ENCODE results near the gene GULP1. TPM values are rescaled to one million over a fixed set of nuclear protein-coding genes. Genes with fewer than 3 reads are reported as not detected.
A peak's percentile ranks its signal among the peaks of the same experiment; 100 is the strongest.
"Not testable (repeated sequence)": the region's sequence is repeated elsewhere in the genome, so short reads cannot be mapped to it uniquely, and the experiment has no call there.

Gene GULP1
- total RNA-seq, 1 experiment from 2014 or later = 108 TPM

- H3K4me3 ChIP-seq; DNase-seq (ENCODE audit: low read depth in 1 of 2, low spot score in 2 of 2); H3K9me3 ChIP-seq (replicated peaks); H3K36me3 ChIP-seq; H3K27me3 ChIP-seq (replicated peaks); H3K27ac ChIP-seq: not testable (repeated sequence)
- H3K4me1 ChIP-seq (replicated peaks) = peaks cover 18% of the 10 kb centered on the region
Observed at GRCh38 chr2:188298937-188299371, 7.3 kb downstream of the GULP1 start.

- Histone ChIP-seq H3K27ac (peak overlapping the region; percentile 96), H3K4me1 (replicated peaks) (peaks cover 28% of the 10 kb centered on the region)
Observed at GRCh38 chr2:188303363-188304031, 11.8 kb downstream of the GULP1 start.

GRCh38 chr2:188305271-188305670 is 13.6 kb downstream of the GULP1 start:
- Histone ChIP-seq H3K27me3 (replicated peaks) (no peaks in the 10 kb centered on the region), H3K27ac (peak overlapping the region; percentile 96; the same call in 1 of the 2 replicates), H3K4me1 (replicated peaks) (peaks cover 28% of the 10 kb centered on the region), H3K4me3 (no peak overlapping the region), H3K36me3 (peaks cover 14% of the 10 kb centered on the region), H3K9me3 (replicated peaks) (no peaks in the 10 kb centered on the region)
- no peak for DNase-seq (ENCODE audit: low read depth in 1 of 2, low spot score in 2 of 2)

More at GRCh38 chr2:188303363-188304031, 11.8 kb downstream of the GULP1 start:
- H3K36me3 ChIP-seq = peaks cover 14% of the 10 kb centered on the region
- H3K27me3 ChIP-seq (replicated peaks) = no peaks in the 10 kb centered on the region
- H3K4me3 ChIP-seq = no peak overlapping the region
- DNase-seq (ENCODE audit: low read depth in 1 of 2, low spot score in 2 of 2) = peak; percentile 89 to 97
- H3K9me3 ChIP-seq (replicated peaks) = no peaks in the 10 kb centered on the region

GRCh38 chr2:188306271-188306670 is 14.6 kb downstream of the GULP1 start:
- Histone ChIP-seq H3K27me3 (replicated peaks) (no peaks in the 10 kb centered on the region), H3K36me3 (peaks cover 13% of the 10 kb centered on the region), H3K4me1 (replicated peaks) (peaks cover 28% of the 10 kb centered on the region), H3K4me3 (no peak overlapping the region), H3K9me3 (replicated peaks) (no peaks in the 10 kb centered on the region), H3K27ac (0 out of 2 replicates have a peak overlapping the region, but pooled peaks have one; percentile 7)
- DNase-seq (ENCODE audit: low read depth in 1 of 2, low spot score in 2 of 2) = no peak

- Histone ChIP-seq H3K36me3 (peaks cover 9% of the 10 kb centered on the region), H3K27ac (no peak overlapping the region), H3K27me3 (replicated peaks) (no peaks in the 10 kb centered on the region), H3K4me3 (no peak overlapping the region), H3K4me1 (replicated peaks) (peaks cover 23% of the 10 kb centered on the region), H3K9me3 (replicated peaks) (no peaks in the 10 kb centered on the region)
- no peak for DNase-seq (ENCODE audit: low read depth in 1 of 2, low spot score in 2 of 2)
Observed at GRCh38 chr2:188307850-188308283, 16.2 kb downstream of the GULP1 start.

- no peak overlapping the region for H3K4me3 ChIP-seq
- peaks cover 12% of the 10 kb centered on the region for H3K36me3 ChIP-seq
- H3K4me1 ChIP-seq (replicated peaks) = peaks cover 16% of the 10 kb centered on the region
- no peak for DNase-seq (ENCODE audit: low read depth in 1 of 2, low spot score in 2 of 2)
- no peak overlapping the region for H3K27ac ChIP-seq
- no peaks in the 10 kb centered on the region; the same call in 1 of the 2 replicates for H3K9me3 ChIP-seq (replicated peaks)
- H3K27me3 ChIP-seq (replicated peaks) = no peaks in the 10 kb centered on the region
Observed at GRCh38 chr2:188308483-188308882, 16.8 kb downstream of the GULP1 start.

- no peaks in the 10 kb centered on the region for H3K27me3 ChIP-seq (replicated peaks)
- no peak for DNase-seq (ENCODE audit: low read depth in 1 of 2, low spot score in 2 of 2)
- H3K4me1 ChIP-seq (replicated peaks) = peaks cover 15% of the 10 kb centered on the region
- no peaks in the 10 kb centered on the region; the same call in 1 of the 2 replicates for H3K9me3 ChIP-seq (replicated peaks)
- H3K4me3 ChIP-seq = no peak overlapping the region
- no peak overlapping the region for H3K27ac ChIP-seq
- H3K36me3 ChIP-seq = peaks cover 12% of the 10 kb centered on the region
Observed at GRCh38 chr2:188309364-188309763, 17.7 kb downstream of the GULP1 start.

- Histone ChIP-seq H3K27ac (peak overlapping the region; percentile 63), H3K27me3 (replicated peaks) (no peaks in the 10 kb centered on the region), H3K9me3 (replicated peaks) (peaks cover 9% of the 10 kb centered on the region; the same call in 1 of the 2 replicates), H3K36me3 (peaks cover 20% of the 10 kb centered on the region), H3K4me3 (no peak overlapping the region), H3K4me1 (replicated peaks) (peaks cover 21% of the 10 kb centered on the region)
- DNase-seq (ENCODE audit: low read depth in 1 of 2, low spot score in 2 of 2) = peak in 1 of 2 experiments; percentile 33
Observed at GRCh38 chr2:188314314-188315054, 22.8 kb downstream of the GULP1 start.

GRCh38 chr2:188315750-188316149 is 24.1 kb downstream of the GULP1 start:
- no peak for DNase-seq (ENCODE audit: low read depth in 1 of 2, low spot score in 2 of 2)
- H3K27ac ChIP-seq = peak overlapping the region; percentile 63
- peaks cover 20% of the 10 kb centered on the region for H3K36me3 ChIP-seq
- no peaks in the 10 kb centered on the region for H3K27me3 ChIP-seq (replicated peaks)
- H3K4me1 ChIP-seq (replicated peaks) = peaks cover 21% of the 10 kb centered on the region
- no peak overlapping the region for H3K4me3 ChIP-seq
- H3K9me3 ChIP-seq (replicated peaks) = peaks cover 9% of the 10 kb centered on the region; the same call in 1 of the 2 replicates

- Histone ChIP-seq H3K4me3 (no peak overlapping the region), H3K4me1 (replicated peaks) (peaks cover 21% of the 10 kb centered on the region), H3K9me3 (replicated peaks) (peaks cover 9% of the 10 kb centered on the region; the same call in 1 of the 2 replicates), H3K36me3 (peaks cover 20% of the 10 kb centered on the region), H3K27me3 (replicated peaks) (no peaks in the 10 kb centered on the region), H3K27ac (no peak overlapping the region)
- no peak for DNase-seq (ENCODE audit: low read depth in 1 of 2, low spot score in 2 of 2)
Observed at GRCh38 chr2:188316342-188316741, 24.7 kb downstream of the GULP1 start.

GRCh38 chr2:188316791-188317423 is 25.2 kb downstream of the GULP1 start:
- Histone ChIP-seq H3K36me3 (peaks cover 20% of the 10 kb centered on the region), H3K4me3 (no peak overlapping the region), H3K27me3 (replicated peaks) (no peaks in the 10 kb centered on the region), H3K9me3 (replicated peaks) (peaks cover 9% of the 10 kb centered on the region; the same call in 1 of the 2 replicates), H3K4me1 (replicated peaks) (peaks cover 25% of the 10 kb centered on the region), H3K27ac (no peak overlapping the region)
- no peak for DNase-seq (ENCODE audit: low read depth in 1 of 2, low spot score in 2 of 2)

- no peaks in the 10 kb centered on the region for H3K27me3 ChIP-seq (replicated peaks)
- no peak overlapping the region for H3K27ac ChIP-seq
- peaks cover 17% of the 10 kb centered on the region for H3K36me3 ChIP-seq
- H3K4me3 ChIP-seq = no peak overlapping the region
- H3K9me3 ChIP-seq (replicated peaks) = peaks cover 9% of the 10 kb centered on the region; the same call in 1 of the 2 replicates
- DNase-seq (ENCODE audit: low read depth in 1 of 2, low spot score in 2 of 2) = no peak
- H3K4me1 ChIP-seq (replicated peaks) = peaks cover 38% of the 10 kb centered on the region
Observed at GRCh38 chr2:188318161-188318749, 26.6 kb downstream of the GULP1 start.

- Histone ChIP-seq H3K9me3 (replicated peaks) (0 out of 2 replicates have a peak, but pooled peaks cover 9% of the 10 kb centered on the region), H3K36me3 (peaks cover 17% of the 10 kb centered on the region), H3K27ac (no peak overlapping the region), H3K4me3 (no peak overlapping the region), H3K4me1 (replicated peaks) (peaks cover 40% of the 10 kb centered on the region), H3K27me3 (replicated peaks) (no peaks in the 10 kb centered on the region)
- DNase-seq (ENCODE audit: low read depth in 1 of 2, low spot score in 2 of 2) = no peak
Observed at GRCh38 chr2:188319838-188320237, 28.2 kb downstream of the GULP1 start.

Measured in SJSA1 (cell line).